GM20000 (cell line): ENCODE results near the gene NPLOC4.
A peak's percentile ranks its signal among the peaks of the same experiment; 100 is the strongest.

Source experiments
- DNase-seq: peaks from one replicate; pipeline ENCODE4 v3.0.0; 2012; ENCODE audit warnings: low spot score
- TF ChIP-seq, protein P1 (sequence below): IDR thresholded peaks from 2 replicates; pipeline ENCODE4 v1.5.1; 2012; ENCODE audit warnings: mild to moderate bottlenecking, control low read depth; ENCODE audit errors: extremely low read depth, missing control alignments

Gene NPLOC4

DNA sequence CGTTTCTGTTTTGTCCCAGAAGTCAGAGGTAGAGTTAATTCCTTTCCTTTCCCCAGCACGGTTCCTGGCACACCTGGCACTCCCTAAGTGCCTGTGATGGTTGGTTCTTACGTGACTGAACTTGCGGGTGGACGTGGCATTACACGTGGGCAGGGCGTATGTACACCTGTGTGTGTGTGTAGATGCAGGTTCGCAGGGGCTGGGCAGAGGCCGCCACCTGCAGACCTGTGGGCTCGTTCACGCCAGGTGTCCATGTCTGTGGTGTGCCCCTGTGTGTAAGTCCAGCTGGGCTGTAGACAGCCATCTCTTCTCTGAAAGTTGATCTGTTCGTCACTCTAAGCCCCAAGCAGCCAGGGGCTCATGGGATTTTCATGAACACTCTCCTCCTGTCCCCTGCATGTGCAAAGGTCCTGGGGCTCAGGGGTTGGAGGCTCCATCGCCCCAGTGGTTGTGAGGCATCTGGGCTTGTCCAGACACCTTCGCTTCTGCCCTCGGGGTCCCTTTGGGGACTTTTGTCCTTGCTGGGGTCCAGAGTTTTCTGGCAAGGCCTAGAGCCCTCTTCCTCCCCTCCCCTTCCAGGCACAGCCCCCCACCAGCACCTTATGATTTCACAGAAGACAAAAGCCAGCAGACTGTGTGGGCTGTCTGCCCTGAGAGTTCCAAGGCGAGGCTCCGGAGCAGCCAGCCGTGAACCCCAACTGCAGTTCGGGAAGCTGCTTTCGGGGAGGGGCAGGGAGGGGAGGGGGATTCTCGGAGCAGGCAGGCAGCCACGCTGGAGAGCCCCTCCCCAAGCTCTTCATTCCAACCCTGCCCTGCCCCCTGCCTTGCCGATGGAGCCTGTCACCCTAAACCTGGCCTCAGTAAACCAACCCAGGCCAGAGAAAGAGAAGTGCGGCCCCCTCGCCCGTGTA is 114.2 kb downstream of the NPLOC4 start:
- no peak for DNase-seq
- TF ChIP-seq, protein P1, sequence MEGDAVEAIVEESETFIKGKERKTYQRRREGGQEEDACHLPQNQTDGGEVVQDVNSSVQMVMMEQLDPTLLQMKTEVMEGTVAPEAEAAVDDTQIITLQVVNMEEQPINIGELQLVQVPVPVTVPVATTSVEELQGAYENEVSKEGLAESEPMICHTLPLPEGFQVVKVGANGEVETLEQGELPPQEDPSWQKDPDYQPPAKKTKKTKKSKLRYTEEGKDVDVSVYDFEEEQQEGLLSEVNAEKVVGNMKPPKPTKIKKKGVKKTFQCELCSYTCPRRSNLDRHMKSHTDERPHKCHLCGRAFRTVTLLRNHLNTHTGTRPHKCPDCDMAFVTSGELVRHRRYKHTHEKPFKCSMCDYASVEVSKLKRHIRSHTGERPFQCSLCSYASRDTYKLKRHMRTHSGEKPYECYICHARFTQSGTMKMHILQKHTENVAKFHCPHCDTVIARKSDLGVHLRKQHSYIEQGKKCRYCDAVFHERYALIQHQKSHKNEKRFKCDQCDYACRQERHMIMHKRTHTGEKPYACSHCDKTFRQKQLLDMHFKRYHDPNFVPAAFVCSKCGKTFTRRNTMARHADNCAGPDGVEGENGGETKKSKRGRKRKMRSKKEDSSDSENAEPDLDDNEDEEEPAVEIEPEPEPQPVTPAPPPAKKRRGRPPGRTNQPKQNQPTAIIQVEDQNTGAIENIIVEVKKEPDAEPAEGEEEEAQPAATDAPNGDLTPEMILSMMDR, result no peak

DNA sequence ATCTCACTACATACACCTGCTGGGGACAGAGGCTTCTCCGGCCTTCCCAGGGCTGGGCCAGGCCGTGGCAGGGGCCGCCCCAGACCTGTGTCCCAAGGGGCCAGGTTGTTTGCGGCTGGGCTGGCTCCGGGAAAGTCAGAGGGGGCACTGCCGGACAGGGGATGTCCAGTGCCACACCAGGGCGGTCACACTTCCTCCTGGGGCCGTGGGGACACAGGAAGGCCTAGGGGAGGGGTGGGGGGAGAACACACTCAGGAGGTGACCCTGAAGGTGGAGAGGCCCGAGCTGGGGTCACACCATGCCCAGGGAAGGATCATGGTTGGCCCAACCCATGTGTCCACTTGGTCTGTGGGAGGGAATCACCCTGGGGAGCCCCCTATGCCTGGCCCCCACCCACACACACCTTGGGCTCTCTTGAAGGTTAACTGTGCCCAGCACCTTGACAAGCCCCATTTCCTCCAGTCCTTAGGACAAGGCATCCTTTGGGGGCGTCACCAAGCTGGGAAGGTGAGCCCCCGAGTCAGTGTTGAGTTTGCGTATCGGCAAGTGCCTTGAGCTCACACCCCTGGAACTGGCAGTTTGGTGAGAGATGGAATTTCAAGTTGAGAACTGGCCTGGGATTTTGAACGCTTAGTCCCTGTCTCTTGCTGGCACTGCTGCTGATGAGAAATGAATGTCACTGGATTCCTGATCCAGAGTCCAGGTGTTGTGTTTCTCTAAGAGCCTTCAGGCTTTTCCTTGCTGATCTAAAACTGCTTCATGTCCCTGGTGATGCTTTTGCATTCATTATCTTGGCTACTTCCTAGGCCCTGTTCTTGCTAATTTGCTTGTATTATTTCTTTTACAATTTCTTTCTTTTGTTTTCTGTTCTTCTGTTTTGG is 116.7 kb downstream of the NPLOC4 start:
- DNase-seq, result no peak
- TF ChIP-seq, protein P1, result no peak

DNA sequence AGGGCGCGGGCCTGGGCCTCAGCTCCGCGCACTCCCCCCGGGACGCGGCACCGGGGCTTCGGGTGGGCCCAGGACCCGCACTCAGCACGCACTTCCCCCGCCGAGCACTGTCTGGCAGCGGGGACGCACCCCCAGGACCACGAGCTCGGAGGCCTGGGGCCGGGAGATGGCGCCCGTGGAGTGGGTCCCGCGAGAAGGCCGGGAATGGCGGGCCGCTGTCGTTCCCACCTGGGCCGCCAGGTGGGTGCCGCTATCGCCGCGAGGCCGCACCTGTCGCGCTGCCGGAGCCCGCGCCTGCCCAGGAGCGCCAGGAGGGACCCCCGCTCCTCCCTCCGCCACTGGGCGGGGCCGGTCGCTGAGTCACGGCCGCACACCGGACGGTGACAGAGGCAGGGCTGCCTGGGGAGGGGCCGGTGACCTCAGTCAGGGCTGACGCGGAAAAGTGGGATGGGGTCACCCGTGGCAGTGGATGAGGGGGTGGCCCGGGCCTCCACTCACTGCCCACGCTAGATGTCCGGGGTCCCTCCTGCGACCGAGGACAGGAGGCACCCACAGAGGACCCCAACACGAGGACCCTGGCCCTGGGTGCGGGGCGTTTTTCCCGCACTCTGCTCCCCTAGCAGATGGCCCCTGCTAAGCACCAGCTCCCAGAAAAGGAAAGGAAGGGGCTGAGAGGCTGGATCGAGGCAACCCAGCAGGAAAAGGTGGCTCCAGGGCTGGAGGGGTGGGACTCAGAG is 117.5 kb downstream of the NPLOC4 start:
- TF ChIP-seq, protein P1, result peak; percentile 36
- DNase-seq, result peak; percentile 85

DNA sequence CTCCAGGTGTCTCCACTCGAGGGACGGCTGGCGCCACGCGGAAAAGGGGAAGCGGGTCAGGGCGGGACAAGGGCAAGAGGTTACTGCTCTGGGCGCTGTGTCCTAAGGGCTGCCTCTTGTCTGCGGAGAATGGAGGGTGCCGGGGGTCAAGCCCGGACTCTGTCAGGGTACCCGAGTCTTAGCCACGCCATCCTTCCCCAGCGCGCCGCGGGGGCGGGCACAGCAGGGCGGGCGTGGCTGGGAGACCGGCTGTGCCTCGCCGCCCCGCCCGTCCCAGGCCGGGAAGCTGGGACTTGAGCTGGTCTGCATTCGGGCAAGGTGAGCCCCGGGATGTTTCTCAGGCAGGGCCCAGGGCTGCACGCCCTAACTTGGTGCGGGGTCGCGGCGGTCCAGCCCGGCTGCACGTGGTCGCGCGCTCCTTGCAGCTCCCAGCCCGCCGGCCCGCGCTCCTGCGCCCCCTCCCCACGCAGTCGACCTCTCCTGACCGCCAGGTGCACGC is 118.1 kb downstream of the NPLOC4 start:
- peak; percentile 77 for DNase-seq
- TF ChIP-seq, protein P1, result no peak

DNA sequence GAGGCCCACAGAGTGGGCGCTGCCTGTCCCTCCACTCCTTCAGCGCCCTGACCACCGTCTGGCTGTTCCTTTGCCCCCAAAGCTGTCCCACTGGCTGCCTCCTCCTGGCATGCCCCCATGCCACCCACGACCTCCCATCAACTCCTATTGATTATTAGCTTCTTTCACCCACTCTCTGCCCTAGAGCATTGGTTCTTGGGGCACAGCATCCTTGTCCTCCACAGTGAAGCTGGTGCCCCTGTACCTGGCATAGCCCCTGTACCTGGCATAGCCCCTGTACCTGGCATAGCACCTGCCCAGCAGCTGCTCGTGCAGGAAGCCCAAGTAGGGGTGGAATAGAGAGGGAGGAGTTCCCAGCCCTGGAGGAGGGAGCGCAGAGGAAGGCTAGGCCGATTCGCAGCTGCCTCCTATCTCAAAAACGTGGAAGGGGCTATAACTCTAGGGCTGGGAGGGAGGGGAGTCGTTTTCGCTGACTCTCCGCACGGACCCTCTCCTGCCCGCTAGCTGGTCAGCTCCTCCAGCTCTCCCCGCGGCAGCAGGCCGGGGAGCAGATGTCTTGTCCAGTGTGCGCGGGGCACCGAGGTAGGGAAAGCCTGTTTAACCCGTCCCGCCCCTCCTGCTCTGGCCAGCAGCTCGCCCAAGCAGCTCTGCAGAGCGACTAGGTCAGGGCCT is 118.7 kb downstream of the NPLOC4 start:
- no peak for DNase-seq

DNA sequence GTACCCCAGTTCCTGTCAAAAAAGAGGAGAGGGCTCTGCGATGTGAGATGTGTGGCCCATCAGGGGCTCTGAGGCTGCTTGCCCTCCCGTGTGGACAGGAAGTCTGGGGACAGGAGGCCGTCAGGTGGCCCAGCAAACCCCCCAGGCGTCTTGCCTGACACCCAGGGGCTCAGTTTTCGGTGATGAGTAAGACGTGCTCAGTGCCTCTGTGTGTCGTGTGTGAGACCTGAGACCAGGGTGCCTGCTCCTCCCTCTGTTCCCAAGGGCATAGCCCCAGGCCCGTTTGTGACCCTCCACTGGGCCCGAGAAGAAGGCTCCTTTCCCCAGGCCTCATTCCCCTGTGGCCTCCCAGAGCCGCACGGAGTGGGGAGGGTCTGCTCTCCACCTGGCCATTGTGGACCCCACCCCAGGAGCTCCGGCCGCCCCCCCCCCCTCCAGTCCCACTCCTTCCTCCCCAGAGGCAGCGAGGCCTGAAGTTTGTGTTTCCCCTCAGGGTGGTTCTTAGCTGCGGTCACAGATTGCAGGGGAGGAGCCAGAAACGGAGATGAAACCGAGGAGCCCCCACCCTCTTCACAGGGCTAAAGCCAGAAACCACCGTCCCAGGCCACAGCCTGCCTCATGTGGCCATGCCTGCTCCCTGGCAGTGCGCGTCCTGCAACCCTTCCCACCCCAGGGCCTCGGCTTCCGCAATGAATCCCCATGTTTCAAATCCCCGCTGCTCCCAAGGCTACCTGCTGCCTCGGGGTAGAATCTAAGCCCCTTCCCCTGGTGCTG is 119.4 kb downstream of the NPLOC4 start:
- TF ChIP-seq, protein P1, result no peak
- peak; percentile 92 for DNase-seq

More for the DNA sequence above, 118.7 kb downstream of the NPLOC4 start:
- TF ChIP-seq, protein P1, result no peak
